ENCODE results near the gene H2BK1.

DNA sequence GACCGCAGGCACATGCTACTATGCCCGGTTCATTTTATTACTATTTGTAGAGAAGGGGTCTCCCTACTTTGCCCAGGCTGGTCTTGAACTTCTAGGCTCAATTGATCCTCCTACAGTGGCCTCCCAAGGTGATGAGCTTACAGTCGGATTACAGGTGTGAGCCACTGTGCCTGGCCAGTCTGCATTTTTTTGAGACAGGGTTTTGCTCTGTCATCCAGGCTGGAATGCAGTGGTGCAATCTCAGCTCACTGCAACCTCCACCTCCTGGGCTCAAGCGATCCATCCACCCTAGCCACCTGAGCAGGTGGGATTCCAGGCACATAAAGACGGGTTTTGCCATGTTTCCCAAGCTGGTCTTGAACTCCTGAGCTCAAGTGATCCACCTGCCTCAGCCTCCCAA is 2.3 kb upstream of the H2BK1 start:
- TF ChIP-seq POLR2A (IDR thresholded peaks at IDR 0.05; ENCODE audit: low read depth, low read length) (no peak), POLR2AphosphoS5 (IDR thresholded peaks at IDR 0.05; ENCODE audit: low read depth, low read length) (no peak), TAF1 (IDR thresholded peaks at IDR 0.05; ENCODE audit: low read depth, low read length) (no peak), SPI1 (IDR thresholded peaks at IDR 0.05; ENCODE audit: low read depth, low read length) (no peak)
